ENCODE data around the gene EIF2D. TPM values are rescaled to one million over a fixed set of nuclear protein-coding genes. Genes with fewer than 3 reads are reported as not detected.

EIF2D gene
- total RNA-seq, 1 donor from 2014 or later = 29.2 TPM

DNA sequence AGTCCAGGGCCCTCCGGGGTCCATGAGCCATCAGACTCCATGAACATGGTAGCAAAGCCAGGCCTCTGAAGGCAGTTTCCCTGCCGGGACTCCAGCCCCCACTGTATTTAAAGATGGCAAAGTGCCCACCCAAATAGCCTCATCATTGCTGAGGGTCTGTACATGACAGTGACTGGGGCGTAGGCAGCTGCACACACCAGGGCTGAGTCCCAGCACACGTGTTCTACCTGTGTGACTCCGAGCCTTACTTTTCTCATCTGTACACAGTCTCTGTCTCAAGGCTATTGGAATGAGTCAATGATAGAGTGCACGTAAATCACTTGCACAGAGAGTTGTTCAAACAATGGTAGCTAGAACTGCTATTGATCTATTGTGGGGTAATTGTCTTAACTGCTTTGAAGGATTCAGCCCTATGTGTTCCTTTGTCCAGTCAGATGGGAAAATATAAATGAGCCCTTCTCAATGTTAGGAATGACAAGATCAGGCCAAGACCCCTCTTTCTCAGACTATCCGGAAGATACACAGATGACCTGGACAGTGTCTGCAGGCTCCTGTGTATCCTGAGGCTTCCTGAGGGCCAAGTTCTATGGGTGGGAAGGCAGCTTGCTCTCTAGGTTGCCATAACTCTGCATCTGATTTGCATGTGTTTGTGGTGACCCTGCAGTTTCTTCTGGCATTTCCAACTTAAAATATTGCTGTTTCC is 56.1 kb downstream of the EIF2D start:
- Histone ChIP-seq H3K27ac (replicated peaks) (peak overlapping the region; percentile 81), H3K36me3 (no peaks in the 10 kb centered on the region), H3K4me1 (peaks cover 73% of the 10 kb centered on the region), H3K27me3 (ENCODE audit: low read depth) (no peaks in the 10 kb centered on the region), H3K9me3 (replicated peaks) (no peaks in the 10 kb centered on the region), H3K4me3 (peak overlapping the region; percentile 81)
- intact Hi-C loops (cut with micrococcal nuclease) = no loop called here
- DNase-seq = no peak
- TF ChIP-seq, protein P1, sequence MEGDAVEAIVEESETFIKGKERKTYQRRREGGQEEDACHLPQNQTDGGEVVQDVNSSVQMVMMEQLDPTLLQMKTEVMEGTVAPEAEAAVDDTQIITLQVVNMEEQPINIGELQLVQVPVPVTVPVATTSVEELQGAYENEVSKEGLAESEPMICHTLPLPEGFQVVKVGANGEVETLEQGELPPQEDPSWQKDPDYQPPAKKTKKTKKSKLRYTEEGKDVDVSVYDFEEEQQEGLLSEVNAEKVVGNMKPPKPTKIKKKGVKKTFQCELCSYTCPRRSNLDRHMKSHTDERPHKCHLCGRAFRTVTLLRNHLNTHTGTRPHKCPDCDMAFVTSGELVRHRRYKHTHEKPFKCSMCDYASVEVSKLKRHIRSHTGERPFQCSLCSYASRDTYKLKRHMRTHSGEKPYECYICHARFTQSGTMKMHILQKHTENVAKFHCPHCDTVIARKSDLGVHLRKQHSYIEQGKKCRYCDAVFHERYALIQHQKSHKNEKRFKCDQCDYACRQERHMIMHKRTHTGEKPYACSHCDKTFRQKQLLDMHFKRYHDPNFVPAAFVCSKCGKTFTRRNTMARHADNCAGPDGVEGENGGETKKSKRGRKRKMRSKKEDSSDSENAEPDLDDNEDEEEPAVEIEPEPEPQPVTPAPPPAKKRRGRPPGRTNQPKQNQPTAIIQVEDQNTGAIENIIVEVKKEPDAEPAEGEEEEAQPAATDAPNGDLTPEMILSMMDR (IDR thresholded peaks at IDR 0.05; ENCODE audit: borderline replicate concordance) = no peak

DNA sequence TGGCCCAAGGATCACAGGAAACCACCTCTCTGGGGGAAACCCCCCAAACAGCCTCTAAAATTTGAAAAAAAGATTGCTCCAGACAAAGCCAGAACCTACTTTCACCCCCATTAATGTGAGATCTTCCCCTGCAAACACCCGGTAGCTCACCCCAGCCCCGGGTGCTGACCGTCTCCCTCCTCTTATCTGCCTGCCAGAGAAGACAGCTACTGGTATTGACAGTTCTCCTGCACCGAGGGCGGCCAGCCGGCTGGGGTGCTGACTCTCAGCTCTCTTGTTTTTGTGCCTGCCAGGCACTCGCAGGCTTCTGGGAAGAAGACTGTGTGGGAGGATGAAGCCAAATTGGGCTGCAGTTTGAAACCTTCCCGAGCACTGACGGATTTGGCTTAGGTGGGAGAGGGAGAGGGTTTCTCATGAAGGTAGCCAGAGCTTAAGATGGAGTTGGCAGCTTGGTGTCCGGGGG is 56.8 kb downstream of the EIF2D start:
- H3K9me3 ChIP-seq (replicated peaks) = no peaks in the 10 kb centered on the region
- H3K36me3 ChIP-seq = no peaks in the 10 kb centered on the region
- H3K27ac ChIP-seq (replicated peaks) = peak overlapping the region; percentile 81
- H3K4me1 ChIP-seq = peaks cover 73% of the 10 kb centered on the region
- TF ChIP-seq, protein P1 (IDR thresholded peaks at IDR 0.05; ENCODE audit: borderline replicate concordance) = no peak
- intact Hi-C loops (cut with micrococcal nuclease) = no loop called here
- no peaks in the 10 kb centered on the region for H3K27me3 ChIP-seq (ENCODE audit: low read depth)
- H3K4me3 ChIP-seq = no peak overlapping the region
- DNase-seq = peak; percentile 63

DNA sequence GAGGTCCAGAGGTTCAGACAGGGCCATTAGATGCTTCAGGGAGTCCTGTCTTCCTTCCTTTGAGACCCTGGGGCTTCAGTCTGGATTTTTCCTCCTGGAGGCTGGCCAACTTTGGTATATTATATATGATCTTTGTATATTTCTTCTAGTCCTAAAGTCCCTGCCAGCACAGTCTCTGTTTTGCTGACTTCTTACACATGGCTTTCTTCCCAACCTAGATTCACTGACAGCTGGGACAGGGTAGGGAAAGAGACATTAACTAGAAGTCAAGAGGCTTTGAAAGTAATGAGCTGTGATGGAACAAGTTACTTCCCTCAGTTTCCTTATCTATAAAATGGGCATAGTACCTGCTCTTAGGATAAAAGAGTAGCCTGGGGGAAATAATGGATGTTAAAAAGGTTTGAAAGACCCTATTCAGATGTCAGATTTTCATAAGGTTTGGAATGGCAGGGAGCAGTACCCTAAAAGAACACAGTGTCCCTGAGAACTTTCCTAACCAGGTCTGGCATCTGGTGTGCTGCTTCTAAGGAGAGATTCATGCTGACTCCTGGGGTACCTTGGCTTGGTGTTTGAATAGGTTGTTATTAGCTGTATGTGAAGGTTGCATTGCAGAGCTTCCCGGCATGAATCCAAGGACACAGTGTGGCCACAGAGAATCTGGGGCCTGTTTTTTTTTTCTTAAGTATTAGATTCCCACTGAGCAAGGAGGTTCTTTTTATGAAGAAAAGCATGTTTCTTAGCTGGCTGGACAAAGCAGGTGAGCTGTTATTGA is 57.4 kb downstream of the EIF2D start:
- peak overlapping the region; percentile 81 for H3K27ac ChIP-seq (replicated peaks)
- H3K27me3 ChIP-seq (ENCODE audit: low read depth) = no peaks in the 10 kb centered on the region
- H3K4me3 ChIP-seq = no peak overlapping the region
- intact Hi-C loops (cut with micrococcal nuclease) = no loop called here
- H3K9me3 ChIP-seq (replicated peaks) = no peaks in the 10 kb centered on the region
- H3K4me1 ChIP-seq = peaks cover 71% of the 10 kb centered on the region
- H3K36me3 ChIP-seq = no peaks in the 10 kb centered on the region
- TF ChIP-seq, protein P1 (IDR thresholded peaks at IDR 0.05; ENCODE audit: borderline replicate concordance) = no peak
- no peak for DNase-seq

DNA sequence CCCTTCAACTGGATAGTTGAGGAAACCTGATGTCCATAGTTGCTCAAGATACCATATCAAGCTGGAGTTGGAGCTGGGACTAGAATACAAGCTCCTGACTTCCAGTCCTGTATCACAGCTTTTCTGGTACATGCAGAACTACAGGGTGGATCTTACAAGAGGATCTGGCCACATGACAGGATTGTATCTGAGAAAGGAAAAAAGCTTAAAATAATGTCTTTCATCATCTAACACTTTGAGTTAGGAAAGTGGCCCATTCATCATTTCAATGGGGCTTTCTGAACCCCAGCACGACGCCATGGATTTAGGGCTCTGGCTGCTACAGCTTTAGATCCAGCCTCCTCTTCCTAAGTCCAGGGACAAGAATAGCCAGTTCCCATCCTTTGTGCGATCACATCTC is 58.1 kb downstream of the EIF2D start:
- Histone ChIP-seq H3K27ac (replicated peaks) (peak overlapping the region; percentile 81), H3K9me3 (replicated peaks) (no peaks in the 10 kb centered on the region), H3K27me3 (ENCODE audit: low read depth) (no peaks in the 10 kb centered on the region), H3K4me3 (no peak overlapping the region), H3K36me3 (no peaks in the 10 kb centered on the region), H3K4me1 (peaks cover 64% of the 10 kb centered on the region)
- TF ChIP-seq, protein P1 (IDR thresholded peaks at IDR 0.05; ENCODE audit: borderline replicate concordance) = no peak
- DNase-seq = no peak
- intact Hi-C loops (cut with micrococcal nuclease) = no loop called here

DNA sequence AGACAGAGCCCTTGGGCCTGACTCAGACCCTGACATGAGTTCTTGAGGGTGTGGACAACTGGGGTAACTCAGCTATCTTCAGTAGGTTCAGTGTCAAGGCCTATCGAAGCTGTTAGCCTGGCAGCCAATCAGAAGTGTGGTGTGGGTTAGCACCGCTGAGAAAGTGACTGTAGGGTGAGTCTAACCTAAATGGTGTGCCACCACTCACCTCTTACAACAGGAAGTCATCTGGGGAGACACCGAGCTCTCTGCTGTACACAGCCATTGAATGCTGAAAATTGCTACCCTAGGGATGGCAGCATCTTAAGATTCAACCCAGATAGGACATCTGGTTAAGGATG is 60.3 kb downstream of the EIF2D start:
- Histone ChIP-seq H3K27me3 (ENCODE audit: low read depth) (no peaks in the 10 kb centered on the region), H3K27ac (replicated peaks) (no peak overlapping the region), H3K4me3 (no peak overlapping the region), H3K9me3 (replicated peaks) (no peaks in the 10 kb centered on the region), H3K4me1 (peaks cover 41% of the 10 kb centered on the region), H3K36me3 (no peaks in the 10 kb centered on the region)
- DNase-seq = no peak
- TF ChIP-seq, protein P1 (IDR thresholded peaks at IDR 0.05; ENCODE audit: borderline replicate concordance) = no peak
- intact Hi-C loops (cut with micrococcal nuclease) = no loop called here

All from left ventricle myocardium inferior (tissue), 1 donor.